C4-2B (cell line): Measurements from ENCODE around the gene ARF1.

Experiments used
- ZFX ChIP-seq: fragments of 450-650 bp; IDR thresholded peaks from 2 replicates; pipeline ENCODE4 v1.6.1; 2017
- TF ChIP-seq, protein P1 (sequence below): fragments of 450-650 bp; conservative IDR thresholded peaks from 2 replicates; pipeline ENCODE4 v1.5.1; 2017; ENCODE audit warnings: mild to moderate bottlenecking

DNA sequence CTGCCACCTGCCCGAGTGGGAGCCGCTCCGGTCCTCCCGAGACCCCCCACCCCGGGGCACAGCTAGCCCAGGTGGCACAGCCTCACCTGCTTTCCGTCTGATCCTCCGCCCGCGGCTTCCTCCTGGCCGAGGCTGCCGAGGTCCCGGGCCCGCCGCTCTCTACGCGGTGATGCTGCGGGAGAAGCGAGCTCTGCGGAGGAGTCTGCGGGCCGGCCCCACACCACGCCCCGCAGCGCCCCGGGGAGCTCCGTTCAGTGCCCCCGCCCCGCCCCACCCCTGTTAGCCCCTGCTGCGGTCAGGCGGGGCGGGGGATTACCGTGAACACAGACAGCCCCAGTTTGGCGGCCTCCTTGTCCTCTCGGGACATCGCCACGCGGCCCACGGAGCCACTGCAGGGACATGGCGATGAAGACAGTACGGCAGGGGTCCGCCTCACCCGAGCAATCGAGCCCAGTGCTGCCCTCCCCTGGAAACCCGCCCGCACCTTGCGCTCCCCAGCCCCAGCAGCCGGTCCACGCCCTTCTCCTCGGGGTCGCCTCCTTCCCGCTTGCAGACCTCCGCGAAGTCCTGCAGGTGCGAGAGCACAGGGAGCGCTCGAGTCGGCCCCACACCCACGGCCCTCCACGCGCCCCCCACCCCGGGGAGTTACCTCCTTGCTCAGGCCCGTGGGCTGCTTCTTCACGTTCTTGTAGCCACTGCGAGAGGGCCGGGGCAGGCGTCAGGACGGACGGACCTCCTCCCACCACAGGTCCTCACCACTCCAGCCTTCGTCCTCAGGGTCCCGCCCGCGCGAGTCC, 19.7 kb downstream of the ARF1 start:
- TF ChIP-seq, protein P1, sequence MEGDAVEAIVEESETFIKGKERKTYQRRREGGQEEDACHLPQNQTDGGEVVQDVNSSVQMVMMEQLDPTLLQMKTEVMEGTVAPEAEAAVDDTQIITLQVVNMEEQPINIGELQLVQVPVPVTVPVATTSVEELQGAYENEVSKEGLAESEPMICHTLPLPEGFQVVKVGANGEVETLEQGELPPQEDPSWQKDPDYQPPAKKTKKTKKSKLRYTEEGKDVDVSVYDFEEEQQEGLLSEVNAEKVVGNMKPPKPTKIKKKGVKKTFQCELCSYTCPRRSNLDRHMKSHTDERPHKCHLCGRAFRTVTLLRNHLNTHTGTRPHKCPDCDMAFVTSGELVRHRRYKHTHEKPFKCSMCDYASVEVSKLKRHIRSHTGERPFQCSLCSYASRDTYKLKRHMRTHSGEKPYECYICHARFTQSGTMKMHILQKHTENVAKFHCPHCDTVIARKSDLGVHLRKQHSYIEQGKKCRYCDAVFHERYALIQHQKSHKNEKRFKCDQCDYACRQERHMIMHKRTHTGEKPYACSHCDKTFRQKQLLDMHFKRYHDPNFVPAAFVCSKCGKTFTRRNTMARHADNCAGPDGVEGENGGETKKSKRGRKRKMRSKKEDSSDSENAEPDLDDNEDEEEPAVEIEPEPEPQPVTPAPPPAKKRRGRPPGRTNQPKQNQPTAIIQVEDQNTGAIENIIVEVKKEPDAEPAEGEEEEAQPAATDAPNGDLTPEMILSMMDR, result no peak
- TF ChIP-seq ZFX, result no peak
